Panc1 (cell line): ENCODE measurements around the gene MGAT4C.

Source experiments
- POLR2AphosphoS5 ChIP-seq: IDR thresholded peaks from 2 replicates; pipeline ENCODE4 v1.6.1; 2012; ENCODE audit warnings: mild to moderate bottlenecking, low read depth, low read length, moderate library complexity
- SIN3A ChIP-seq: IDR thresholded peaks from 2 replicates; pipeline ENCODE4 v1.6.1; 2012; ENCODE audit warnings: low read depth, mild to moderate bottlenecking, low read length, moderate library complexity, borderline replicate concordance; ENCODE audit not compliant: insufficient read depth
- TCF7L2 ChIP-seq: IDR thresholded peaks from 2 replicates; pipeline ENCODE4 v1.6.1; 2011; ENCODE audit warnings: mild to moderate bottlenecking, low read depth, low read length, inconsistent platforms
- TF ChIP-seq, protein P1 (sequence below): fragments of 450-650 bp; IDR thresholded peaks from 2 replicates; pipeline ENCODE4 v1.5.1; 2017; ENCODE audit warnings: mild to moderate bottlenecking
- TF ChIP-seq, protein P2 (sequence below), 2 experiments: IDR thresholded peaks; 2 replicates each; pipeline ENCODE4 v1.6.1; 2011 to 2012; ENCODE audit warnings: low read depth in 2 of 2, control low read depth in 1 of 2, low read length in 1 of 2, mild to moderate bottlenecking in 1 of 2, moderate library complexity in 1 of 2; ENCODE audit not compliant: insufficient read depth in 1 of 2

DNA sequence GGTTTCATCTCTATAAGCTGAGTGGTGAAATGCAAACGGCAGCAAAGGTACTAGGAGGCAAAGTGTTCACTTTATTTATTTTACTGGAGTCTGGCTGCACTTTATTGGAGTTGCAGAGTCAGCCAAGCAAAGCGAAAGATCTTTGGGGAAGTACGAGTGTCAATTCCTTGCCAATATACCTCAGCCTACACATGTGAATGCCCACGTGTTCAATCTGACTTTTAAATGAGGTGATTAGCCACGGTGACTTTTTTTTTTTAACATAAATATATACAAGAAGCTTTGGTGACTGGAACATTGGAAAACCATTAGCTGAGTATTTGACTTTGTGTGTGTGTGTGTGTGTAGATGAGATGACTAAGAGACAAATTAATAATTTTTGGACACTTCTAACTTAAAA is 203.3 kb downstream of the MGAT4C start:
- TF ChIP-seq, protein P1, sequence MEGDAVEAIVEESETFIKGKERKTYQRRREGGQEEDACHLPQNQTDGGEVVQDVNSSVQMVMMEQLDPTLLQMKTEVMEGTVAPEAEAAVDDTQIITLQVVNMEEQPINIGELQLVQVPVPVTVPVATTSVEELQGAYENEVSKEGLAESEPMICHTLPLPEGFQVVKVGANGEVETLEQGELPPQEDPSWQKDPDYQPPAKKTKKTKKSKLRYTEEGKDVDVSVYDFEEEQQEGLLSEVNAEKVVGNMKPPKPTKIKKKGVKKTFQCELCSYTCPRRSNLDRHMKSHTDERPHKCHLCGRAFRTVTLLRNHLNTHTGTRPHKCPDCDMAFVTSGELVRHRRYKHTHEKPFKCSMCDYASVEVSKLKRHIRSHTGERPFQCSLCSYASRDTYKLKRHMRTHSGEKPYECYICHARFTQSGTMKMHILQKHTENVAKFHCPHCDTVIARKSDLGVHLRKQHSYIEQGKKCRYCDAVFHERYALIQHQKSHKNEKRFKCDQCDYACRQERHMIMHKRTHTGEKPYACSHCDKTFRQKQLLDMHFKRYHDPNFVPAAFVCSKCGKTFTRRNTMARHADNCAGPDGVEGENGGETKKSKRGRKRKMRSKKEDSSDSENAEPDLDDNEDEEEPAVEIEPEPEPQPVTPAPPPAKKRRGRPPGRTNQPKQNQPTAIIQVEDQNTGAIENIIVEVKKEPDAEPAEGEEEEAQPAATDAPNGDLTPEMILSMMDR: no peak
- TF ChIP-seq, protein P2, sequence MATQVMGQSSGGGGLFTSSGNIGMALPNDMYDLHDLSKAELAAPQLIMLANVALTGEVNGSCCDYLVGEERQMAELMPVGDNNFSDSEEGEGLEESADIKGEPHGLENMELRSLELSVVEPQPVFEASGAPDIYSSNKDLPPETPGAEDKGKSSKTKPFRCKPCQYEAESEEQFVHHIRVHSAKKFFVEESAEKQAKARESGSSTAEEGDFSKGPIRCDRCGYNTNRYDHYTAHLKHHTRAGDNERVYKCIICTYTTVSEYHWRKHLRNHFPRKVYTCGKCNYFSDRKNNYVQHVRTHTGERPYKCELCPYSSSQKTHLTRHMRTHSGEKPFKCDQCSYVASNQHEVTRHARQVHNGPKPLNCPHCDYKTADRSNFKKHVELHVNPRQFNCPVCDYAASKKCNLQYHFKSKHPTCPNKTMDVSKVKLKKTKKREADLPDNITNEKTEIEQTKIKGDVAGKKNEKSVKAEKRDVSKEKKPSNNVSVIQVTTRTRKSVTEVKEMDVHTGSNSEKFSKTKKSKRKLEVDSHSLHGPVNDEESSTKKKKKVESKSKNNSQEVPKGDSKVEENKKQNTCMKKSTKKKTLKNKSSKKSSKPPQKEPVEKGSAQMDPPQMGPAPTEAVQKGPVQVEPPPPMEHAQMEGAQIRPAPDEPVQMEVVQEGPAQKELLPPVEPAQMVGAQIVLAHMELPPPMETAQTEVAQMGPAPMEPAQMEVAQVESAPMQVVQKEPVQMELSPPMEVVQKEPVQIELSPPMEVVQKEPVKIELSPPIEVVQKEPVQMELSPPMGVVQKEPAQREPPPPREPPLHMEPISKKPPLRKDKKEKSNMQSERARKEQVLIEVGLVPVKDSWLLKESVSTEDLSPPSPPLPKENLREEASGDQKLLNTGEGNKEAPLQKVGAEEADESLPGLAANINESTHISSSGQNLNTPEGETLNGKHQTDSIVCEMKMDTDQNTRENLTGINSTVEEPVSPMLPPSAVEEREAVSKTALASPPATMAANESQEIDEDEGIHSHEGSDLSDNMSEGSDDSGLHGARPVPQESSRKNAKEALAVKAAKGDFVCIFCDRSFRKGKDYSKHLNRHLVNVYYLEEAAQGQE (IDR thresholded peaks at IDR 0.05; ENCODE audit: insufficient read depth in 1 of 2, low read depth in 2 of 2, low read length in 1 of 2): no peak
- TF ChIP-seq SIN3A (no peak), POLR2AphosphoS5 (no peak), TCF7L2 (no peak)
